GM19351 (cell line): ENCODE results near the gene SND1.
"Not testable (repeated sequence)": the region's sequence is repeated elsewhere in the genome, so short reads cannot be mapped to it uniquely, and the experiment has no call there.

Experiments used
- ATAC-seq: cut with Tn5 transposase; IDR thresholded peaks from one replicate; pipeline ENCODE4 v1.9.1; 2021; ENCODE audit warnings: mild to moderate bottlenecking, moderate library complexity; ENCODE audit not compliant: unreplicated experiment

Gene SND1

GRCh38 chr7:127949769-127950222, 297.8 kb downstream of the SND1 start:
- ATAC-seq = no peak

GRCh38 chr7:127950233-127950935, 298.4 kb downstream of the SND1 start:
- ATAC-seq = no peak

GRCh38 chr7:127953423-127954356, 301.7 kb downstream of the SND1 start:
- no peak for ATAC-seq

DNA sequence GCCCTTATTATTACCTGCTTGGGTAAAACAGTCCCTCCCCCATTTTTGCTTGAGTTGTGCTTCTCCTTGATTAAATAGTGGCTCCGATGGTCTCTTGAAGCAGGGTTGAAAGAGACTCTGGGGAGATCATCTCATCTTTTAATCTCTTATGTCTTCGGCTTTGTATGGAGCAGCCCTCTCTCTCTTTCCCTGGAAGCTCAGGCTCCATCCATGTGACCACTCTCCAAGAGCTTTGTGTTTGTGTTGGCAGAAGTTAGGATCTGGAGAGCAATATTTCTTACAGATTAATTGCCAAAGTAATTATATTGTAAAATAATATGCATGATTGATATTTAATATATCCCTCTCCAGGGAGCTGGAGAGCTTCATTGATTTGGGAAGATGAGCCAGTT, 302.4 kb downstream of the SND1 start:
- no peak for ATAC-seq

DNA sequence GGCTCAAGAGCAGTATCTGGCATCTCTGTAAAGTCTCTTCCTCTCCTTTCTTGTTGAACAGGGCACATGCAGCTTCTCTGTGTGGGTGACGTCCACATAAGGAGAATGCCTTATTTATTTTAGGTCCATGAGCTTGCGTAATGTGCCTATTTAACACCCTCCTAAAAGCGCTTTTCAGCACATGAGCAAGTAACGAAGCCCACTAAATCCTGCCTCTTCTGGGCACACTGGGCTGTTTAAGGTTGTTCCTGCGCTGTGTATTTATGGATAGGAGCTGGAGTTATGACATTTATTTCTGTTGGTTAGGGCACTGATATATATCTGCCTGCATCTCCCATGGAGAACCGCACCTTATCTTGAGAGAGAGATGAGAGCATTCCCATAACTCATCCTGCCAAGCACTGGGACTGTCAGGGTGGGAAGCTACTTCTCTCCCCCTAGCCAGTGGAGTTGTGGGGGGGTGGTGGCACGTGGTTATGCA, 303.1 kb downstream of the SND1 start:
- no peak for ATAC-seq

DNA sequence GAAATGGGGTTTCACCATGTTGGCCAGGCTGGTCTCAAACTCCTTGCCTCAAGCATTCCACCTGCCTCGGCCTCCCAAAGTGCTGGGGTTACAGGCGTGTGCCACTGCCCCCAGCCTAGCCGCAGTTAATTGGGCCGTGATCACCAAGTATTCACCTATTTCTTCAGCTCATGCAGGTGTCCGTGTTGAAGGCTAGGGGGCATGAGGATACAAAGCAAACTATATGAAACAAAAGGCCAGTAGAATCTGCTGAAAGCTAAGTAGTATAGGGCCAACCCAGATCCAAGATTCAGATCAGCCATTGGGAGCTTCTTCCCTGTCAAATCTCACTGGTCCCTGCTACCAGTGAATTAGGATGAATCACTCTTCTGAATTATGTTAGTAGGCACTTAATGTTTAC, 305.9 kb downstream of the SND1 start:
- no peak for ATAC-seq

DNA sequence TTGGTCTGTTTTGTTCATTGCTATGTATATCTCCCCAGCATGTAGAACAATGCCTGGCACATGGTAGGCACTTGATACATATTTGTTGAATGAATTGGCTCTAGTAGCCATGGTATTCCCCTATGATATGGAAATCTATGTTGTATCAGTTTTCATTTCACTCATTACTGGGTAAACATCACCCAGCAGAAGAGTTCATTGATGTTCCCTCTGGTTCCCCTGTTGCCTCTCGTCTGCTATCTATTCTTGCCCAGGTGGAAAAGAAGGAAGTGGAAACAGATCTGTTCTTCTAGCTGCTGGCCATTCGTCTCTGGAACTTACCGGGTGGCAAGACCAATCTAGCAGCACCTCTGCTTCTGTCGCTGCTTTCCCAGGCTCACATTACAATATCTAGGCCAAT, 307.8 kb downstream of the SND1 start:
- ATAC-seq = no peak

- ATAC-seq = no peak
Observed at GRCh38 chr7:127961786-127962453, 309.9 kb downstream of the SND1 start.

- ATAC-seq = no peak
Observed at GRCh38 chr7:127962589-127963361, 310.8 kb downstream of the SND1 start.

GRCh38 chr7:127963850-127964249, 311.9 kb downstream of the SND1 start:
- ATAC-seq = not testable (repeated sequence)

GRCh38 chr7:127967281-127967680, 315.3 kb downstream of the SND1 start:
- no peak for ATAC-seq

DNA sequence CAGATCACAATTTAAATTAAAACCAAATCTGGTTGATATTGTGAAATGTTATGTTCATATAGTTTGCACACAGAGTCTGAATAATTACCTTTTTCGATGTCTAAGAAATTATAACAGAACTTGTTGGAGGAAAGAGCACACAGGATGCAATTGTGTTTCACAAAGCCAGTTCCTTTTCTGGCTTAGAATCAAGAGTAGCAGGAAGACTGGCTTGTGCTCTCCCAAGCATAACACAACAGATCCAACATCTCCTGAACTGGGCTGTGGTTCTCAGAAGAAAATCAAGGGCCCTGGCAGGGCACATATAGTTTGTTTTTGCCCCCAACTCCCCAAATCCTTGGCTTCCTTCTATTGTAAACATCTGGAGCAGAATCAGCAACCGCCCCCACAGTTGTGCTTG, 316.6 kb downstream of the SND1 start:
- ATAC-seq = no peak

DNA sequence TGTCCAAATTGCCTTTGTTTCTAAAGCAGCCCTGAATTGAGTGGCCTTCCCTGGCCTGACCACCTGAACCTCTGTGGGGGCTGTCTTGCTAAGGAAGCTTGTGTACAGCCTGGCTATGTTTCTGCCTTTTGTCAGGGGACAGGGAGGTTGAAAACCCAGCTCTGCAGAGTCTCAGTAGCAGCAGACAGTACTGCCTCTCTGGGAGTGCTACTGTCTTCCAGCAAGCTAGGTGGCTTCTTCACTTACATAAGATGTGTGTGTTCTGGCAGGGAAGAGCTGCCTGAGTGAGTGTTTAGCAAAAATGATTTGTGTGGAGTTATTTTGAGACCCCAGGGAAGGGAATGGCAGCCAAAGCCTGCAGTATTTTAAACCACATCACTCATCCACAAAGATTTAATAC, 321.8 kb downstream of the SND1 start:
- ATAC-seq = no peak

GRCh38 chr7:127974446-127975035, 322.5 kb downstream of the SND1 start:
- ATAC-seq = no peak

DNA sequence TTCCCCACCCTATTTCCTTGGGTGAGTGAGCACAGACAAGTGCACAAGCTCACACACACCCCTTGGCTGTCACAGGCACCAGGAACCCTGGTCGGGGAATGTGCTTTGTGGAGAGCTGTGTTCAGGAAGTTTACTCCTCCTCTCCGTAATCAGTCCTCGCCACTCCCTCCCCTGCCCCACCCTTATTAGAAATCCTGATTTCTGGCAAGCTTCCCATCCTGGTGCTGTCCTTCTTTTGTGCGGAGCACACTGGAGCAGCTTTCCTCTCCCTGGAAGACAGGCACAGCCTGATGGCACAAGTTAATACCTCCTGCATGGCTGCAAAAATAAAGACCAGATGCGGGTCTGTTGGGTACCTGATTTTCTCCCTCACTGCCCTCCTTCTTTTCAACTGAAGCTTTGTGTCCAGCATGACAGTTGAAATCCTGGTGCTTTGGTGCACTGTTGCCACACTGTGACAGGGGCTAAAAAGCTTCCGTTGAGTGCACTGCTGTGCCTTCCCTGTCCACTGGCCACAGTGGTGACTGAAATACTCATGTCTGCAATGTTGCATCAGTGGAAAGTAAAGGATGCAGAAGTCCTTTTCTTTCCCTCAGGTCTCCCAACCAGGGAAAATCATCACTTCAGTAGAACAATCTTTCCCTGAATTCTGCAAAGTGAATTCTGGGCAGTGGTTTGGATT, 324.2 kb downstream of the SND1 start:
- ATAC-seq = no peak

DNA sequence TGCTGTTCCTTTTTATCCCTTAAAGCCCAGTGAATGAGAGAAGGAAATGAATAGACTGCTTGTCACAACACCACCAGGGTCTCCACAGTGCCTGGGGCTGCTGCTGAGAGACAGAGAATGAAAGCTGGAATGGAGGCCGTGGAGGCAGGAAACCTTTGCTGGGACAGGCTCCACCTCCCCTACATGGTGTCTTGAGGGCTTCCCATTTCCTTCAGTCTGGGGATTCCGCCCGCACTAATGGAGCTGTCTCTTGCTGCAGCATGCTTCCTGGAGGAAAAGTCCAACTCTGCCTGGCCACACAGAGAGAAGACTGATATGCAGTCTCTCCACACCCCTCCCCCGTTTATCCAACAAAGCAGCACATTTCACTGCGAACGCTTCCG, 324.7 kb downstream of the SND1 start:
- no peak for ATAC-seq

DNA sequence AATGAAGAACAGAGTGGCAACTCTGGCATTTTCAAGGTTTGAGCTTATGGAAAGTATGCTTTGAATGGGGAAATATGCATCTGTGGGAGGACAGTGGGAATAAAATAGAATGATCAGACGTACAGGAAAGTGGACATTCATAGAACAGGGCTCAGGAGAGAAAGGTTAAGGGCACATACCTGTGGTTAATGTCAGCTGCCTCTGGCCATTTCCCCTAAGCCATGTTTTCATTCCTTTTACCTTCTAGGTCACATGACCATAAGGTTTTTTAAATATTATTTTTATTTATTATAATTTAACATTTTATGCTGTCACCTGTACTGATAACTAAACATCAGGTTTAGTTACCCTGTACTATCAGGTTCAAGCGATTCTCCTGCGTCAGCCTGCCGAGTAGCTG, 326.4 kb downstream of the SND1 start:
- no peak for ATAC-seq

DNA sequence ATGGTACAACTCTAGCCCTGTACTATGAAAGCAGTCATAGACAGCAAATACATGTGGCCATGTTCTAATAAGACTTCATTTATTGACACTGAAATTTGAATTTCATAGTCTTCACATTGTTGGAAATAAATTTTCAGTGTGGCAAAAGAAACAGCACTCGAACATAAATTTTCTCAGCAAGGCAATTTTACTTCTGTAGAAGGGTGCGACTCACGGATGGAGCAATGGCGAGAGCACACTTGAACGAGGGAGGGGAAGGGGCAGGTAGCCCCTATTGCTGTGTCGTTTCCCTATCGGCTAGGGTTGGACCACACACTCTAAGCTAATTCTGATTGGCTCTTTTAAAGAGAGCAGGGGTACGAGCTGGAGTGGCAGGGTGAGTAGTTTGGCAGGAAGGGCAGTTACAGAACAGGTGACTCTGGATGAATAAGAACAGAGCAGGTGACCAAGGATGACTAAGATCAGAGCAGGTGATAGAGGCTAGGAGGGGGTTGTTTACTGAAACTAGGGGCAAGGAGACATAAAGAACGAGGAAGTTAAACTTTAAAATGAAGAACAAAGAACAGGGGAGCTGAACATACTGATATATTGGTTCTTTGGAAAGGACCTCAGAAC, 327.2 kb downstream of the SND1 start:
- ATAC-seq = no peak

DNA sequence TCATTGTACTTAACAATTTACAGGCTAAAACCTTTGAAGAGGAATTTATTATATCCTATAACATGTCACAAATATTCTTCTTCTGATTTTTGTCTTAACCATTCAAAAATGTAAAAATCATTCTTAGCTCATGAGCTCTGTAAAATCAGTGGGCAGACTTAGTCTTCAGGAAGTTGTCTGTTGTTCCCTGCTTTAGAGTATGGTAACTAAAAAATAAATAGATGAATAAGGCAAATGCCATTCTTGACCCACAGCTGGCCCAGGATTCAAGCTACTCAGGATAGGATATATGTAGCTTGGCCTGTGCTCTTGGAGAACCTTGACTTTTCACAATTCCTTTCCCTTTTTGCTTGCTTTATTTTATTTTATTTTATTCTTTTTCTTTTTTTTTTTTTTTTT, 327.7 kb downstream of the SND1 start:
- no peak for ATAC-seq
